ENCODE data around the gene BCAR3. TPM values are rescaled to one million over a fixed set of nuclear protein-coding genes. Genes with fewer than 3 reads are reported as not detected.
A peak's percentile ranks its signal among the peaks of the same experiment; 100 is the strongest.

BCAR3 gene
- total and polyA plus RNA-seq, 7 experiments from 2014 or later: 0.22 to 1.7 (median 0.84) TPM

GRCh38 chr1:93715529-93716126 lies 34.0 kb upstream of the BCAR3 start:
- Histone ChIP-seq H3K4me1 (ENCODE audit: control insufficient read depth in 2 of 2, insufficient read depth in 2 of 2, low read length in 2 of 2) (no peaks in the 10 kb centered on the region), H3K9me3 (ENCODE audit: control insufficient read depth in 2 of 3, low read length in 3 of 3) (no peaks in the 10 kb centered on the region), H3K4me3 (ENCODE audit: low read length) (no peak overlapping the region), H3K27me3 (ENCODE audit: control insufficient read depth in 2 of 2, insufficient read depth in 2 of 2, low read length in 2 of 2) (no peaks in the 10 kb centered on the region), H3K36me3 (ENCODE audit: control insufficient read depth in 2 of 3, insufficient read depth in 3 of 3, low read length in 3 of 3) (no peaks in the 10 kb centered on the region), H3K27ac (ENCODE audit: low read depth, low read length) (no peak overlapping the region)
- ATAC-seq (peak; percentile 51), DNase-seq (peak in 1 of 9 donors; percentile 26)
- peaks cover 0 to 12% (median 0%) of the 10 kb centered on the region in 5 donors for H3K36me3 Mint-ChIP-seq
- peak overlapping the region in 1 of 9 donors; percentile 69 for H3K27ac Mint-ChIP-seq
- peak overlapping the region in 1 of 10 donors; percentile 60 for H3K4me3 Mint-ChIP-seq
- POLR2A ChIA-PET: no interaction called here
- intact Hi-C loops (cut with micrococcal nuclease): no loop called here
- peaks cover 0 to 13% (median 0%) of the 10 kb centered on the region in 11 donors for H3K9me3 Mint-ChIP-seq
- H3K4me1 Mint-ChIP-seq: peaks cover 9 to 51% (median 13%) of the 10 kb centered on the region in 7 donors
- CTCF ChIA-PET: no interaction called here
- peaks cover 0 to 8% (median 0%) of the 10 kb centered on the region in 5 donors for H3K27me3 Mint-ChIP-seq

DNA sequence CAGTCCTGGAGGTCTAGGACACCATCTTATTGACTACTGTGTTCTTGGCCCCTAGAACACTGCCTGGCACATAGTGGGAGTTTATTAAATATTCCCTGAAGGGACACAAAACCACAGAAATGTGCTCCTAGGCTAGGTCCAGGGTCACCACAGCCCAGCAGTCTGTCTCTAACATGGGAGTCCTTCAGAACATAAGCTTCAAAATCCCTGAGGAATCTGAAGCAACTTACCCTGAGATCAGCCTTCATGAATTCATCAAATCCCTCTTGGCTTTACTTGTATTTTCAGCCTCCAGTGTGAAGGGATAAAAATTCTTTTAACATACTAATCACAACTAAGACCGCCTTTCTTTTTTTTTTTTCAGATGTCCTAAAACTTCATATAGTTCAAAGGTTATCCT lies 32.7 kb upstream of the BCAR3 start:
- H3K27ac Mint-ChIP-seq: no peak overlapping the region
- peaks cover 0 to 13% (median 0%) of the 10 kb centered on the region in 11 donors for H3K9me3 Mint-ChIP-seq
- Histone ChIP-seq H3K27me3 (ENCODE audit: control insufficient read depth in 2 of 2, insufficient read depth in 2 of 2, low read length in 2 of 2) (no peaks in the 10 kb centered on the region), H3K27ac (ENCODE audit: low read depth, low read length) (no peak overlapping the region), H3K4me3 (ENCODE audit: low read length) (no peak overlapping the region), H3K4me1 (ENCODE audit: control insufficient read depth in 2 of 2, insufficient read depth in 2 of 2, low read length in 2 of 2) (no peaks in the 10 kb centered on the region), H3K36me3 (ENCODE audit: control insufficient read depth in 2 of 3, insufficient read depth in 3 of 3, low read length in 3 of 3) (no peaks in the 10 kb centered on the region), H3K9me3 (ENCODE audit: control insufficient read depth in 2 of 3, low read length in 3 of 3) (no peaks in the 10 kb centered on the region)
- intact Hi-C loops (cut with micrococcal nuclease): no loop called here
- CTCF ChIA-PET: no interaction called here
- peaks cover 9 to 52% (median 14%) of the 10 kb centered on the region in 7 donors for H3K4me1 Mint-ChIP-seq
- POLR2A ChIA-PET: no interaction called here
- no peak overlapping the region for H3K4me3 Mint-ChIP-seq
- H3K27me3 Mint-ChIP-seq: peaks cover 0 to 10% (median 0%) of the 10 kb centered on the region in 5 donors
- DNase-seq (no peak), ATAC-seq (no peak)
- H3K36me3 Mint-ChIP-seq: peaks cover 0 to 12% (median 0%) of the 10 kb centered on the region in 5 donors

DNA sequence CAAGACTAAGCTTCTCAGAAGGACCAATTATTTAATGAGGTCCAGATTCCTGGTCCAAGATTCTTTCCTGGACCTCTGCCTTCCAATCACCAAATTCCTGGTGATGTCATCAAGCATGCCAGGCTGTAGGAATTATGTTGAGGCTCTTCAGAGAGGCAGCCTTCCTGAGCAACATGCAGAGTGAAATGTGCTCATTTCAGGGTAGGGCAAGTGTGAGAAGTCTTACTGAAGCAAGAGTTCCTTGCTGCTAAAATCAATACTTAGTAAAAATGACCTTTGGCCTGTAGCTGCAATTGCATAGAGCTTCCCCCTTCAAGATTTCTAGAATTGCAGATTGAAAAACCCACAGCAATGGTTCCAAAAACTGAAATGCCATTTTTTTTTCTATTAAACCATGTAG lies 31.7 kb upstream of the BCAR3 start:
- H3K36me3 ChIP-seq (ENCODE audit: control insufficient read depth in 2 of 3, insufficient read depth in 3 of 3, low read length in 3 of 3): no peaks in the 10 kb centered on the region
- H3K27me3 ChIP-seq (ENCODE audit: control insufficient read depth in 2 of 2, insufficient read depth in 2 of 2, low read length in 2 of 2): no peaks in the 10 kb centered on the region
- H3K4me3 ChIP-seq (ENCODE audit: low read length): no peak overlapping the region
- peaks cover 0 to 3% of the 10 kb centered on the region in 2 donors for H3K4me1 ChIP-seq (ENCODE audit: control insufficient read depth in 2 of 2, insufficient read depth in 2 of 2, low read length in 2 of 2)
- ATAC-seq (no peak), DNase-seq (no peak)
- intact Hi-C loops (cut with micrococcal nuclease): no loop called here
- peaks cover 17 to 62% (median 21%) of the 10 kb centered on the region in 7 donors for H3K4me1 Mint-ChIP-seq
- no peak overlapping the region for H3K27ac ChIP-seq (ENCODE audit: low read depth, low read length)
- H3K4me3 Mint-ChIP-seq: peak overlapping the region in 1 of 10 donors; percentile 6
- H3K36me3 Mint-ChIP-seq: peaks cover 0 to 12% (median 0%) of the 10 kb centered on the region in 5 donors
- ChIA-PET CTCF (no interaction called here), POLR2A (no interaction called here)
- H3K27me3 Mint-ChIP-seq: peaks cover 0 to 10% (median 0%) of the 10 kb centered on the region in 5 donors
- H3K9me3 ChIP-seq (ENCODE audit: control insufficient read depth in 2 of 3, low read length in 3 of 3): no peaks in the 10 kb centered on the region
- peaks cover 0 to 12% (median 0%) of the 10 kb centered on the region in 11 donors for H3K9me3 Mint-ChIP-seq
- H3K27ac Mint-ChIP-seq: no peak overlapping the region

DNA sequence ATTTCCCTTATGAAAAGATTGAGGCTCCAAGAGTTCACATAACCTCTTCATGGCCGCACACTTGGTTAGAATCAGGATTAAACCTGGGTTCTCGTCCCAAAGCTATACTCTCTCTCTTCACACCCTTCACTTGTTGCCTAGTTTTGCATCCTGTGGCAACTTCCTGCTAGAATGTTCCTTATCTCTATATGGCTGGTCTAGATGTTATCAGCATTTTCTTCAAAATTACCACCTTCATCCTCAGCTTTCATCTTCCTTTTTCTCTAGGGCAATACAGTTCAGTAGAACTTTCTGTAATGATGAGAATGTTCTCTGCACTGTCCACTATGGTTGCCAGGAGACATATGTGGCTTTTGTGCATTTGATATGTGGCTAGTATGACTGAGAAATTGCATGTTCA lies 31.1 kb upstream of the BCAR3 start:
- Histone ChIP-seq H3K4me3 (ENCODE audit: low read length) (no peak overlapping the region), H3K27me3 (ENCODE audit: control insufficient read depth in 2 of 2, insufficient read depth in 2 of 2, low read length in 2 of 2) (no peaks in the 10 kb centered on the region), H3K9me3 (ENCODE audit: control insufficient read depth in 2 of 3, low read length in 3 of 3) (no peaks in the 10 kb centered on the region), H3K27ac (ENCODE audit: low read depth, low read length) (no peak overlapping the region), H3K36me3 (ENCODE audit: control insufficient read depth in 2 of 3, insufficient read depth in 3 of 3, low read length in 3 of 3) (no peaks in the 10 kb centered on the region), H3K4me1 (ENCODE audit: control insufficient read depth in 2 of 2, insufficient read depth in 2 of 2, low read length in 2 of 2) (peaks cover 0 to 3% of the 10 kb centered on the region in 2 donors)
- Mint-ChIP-seq H3K9me3 (peaks cover 0 to 9% (median 0%) of the 10 kb centered on the region in 11 donors), H3K36me3 (peaks cover 0 to 12% (median 0%) of the 10 kb centered on the region in 5 donors), H3K4me3 (peak overlapping the region in 1 of 10 donors; percentile 6), H3K27ac (peak overlapping the region in 1 of 9 donors; percentile 7), H3K27me3 (peaks cover 0 to 10% (median 0%) of the 10 kb centered on the region in 5 donors), H3K4me1 (peaks cover 17 to 68% (median 25%) of the 10 kb centered on the region in 7 donors)
- POLR2A ChIA-PET: no interaction called here
- CTCF ChIA-PET: no interaction called here
- DNase-seq: no peak
- peak; percentile 33 for ATAC-seq
- intact Hi-C loops (cut with micrococcal nuclease): no loop called here

GRCh38 chr1:93710499-93711453 lies 29.1 kb upstream of the BCAR3 start:
- peaks cover 0 to 2% (median 0%) of the 10 kb centered on the region in 11 donors for H3K9me3 Mint-ChIP-seq
- POLR2A ChIA-PET: no interaction called here
- no peak for DNase-seq
- Histone ChIP-seq H3K4me3 (ENCODE audit: low read length) (no peak overlapping the region), H3K27me3 (ENCODE audit: control insufficient read depth in 2 of 2, insufficient read depth in 2 of 2, low read length in 2 of 2) (no peaks in the 10 kb centered on the region), H3K27ac (ENCODE audit: low read depth, low read length) (no peak overlapping the region), H3K36me3 (ENCODE audit: control insufficient read depth in 2 of 3, insufficient read depth in 3 of 3, low read length in 3 of 3) (no peaks in the 10 kb centered on the region), H3K4me1 (ENCODE audit: control insufficient read depth in 2 of 2, insufficient read depth in 2 of 2, low read length in 2 of 2) (peaks cover 0 to 3% of the 10 kb centered on the region in 2 donors), H3K9me3 (ENCODE audit: control insufficient read depth in 2 of 3, low read length in 3 of 3) (no peaks in the 10 kb centered on the region)
- no peak for ATAC-seq
- CTCF ChIA-PET: no interaction called here
- no peak overlapping the region for H3K27ac Mint-ChIP-seq
- peaks cover 0 to 10% (median 0%) of the 10 kb centered on the region in 5 donors for H3K27me3 Mint-ChIP-seq
- H3K4me1 Mint-ChIP-seq: peaks cover 17 to 61% (median 27%) of the 10 kb centered on the region in 7 donors
- H3K4me3 Mint-ChIP-seq: no peak overlapping the region
- H3K36me3 Mint-ChIP-seq: peaks cover 0 to 2% (median 0%) of the 10 kb centered on the region in 5 donors
- intact Hi-C loops (cut with micrococcal nuclease): no loop called here

- ATAC-seq (peak; percentile 43), DNase-seq (no peak)
- ChIA-PET POLR2A (no interaction called here), CTCF (no interaction called here)
- Mint-ChIP-seq H3K4me1 (peaks cover 17 to 46% (median 27%) of the 10 kb centered on the region in 7 donors), H3K27ac (peak overlapping the region in 1 of 9 donors; percentile 55), H3K4me3 (peak overlapping the region in 1 of 10 donors; percentile 1), H3K27me3 (peaks cover 0 to 8% (median 0%) of the 10 kb centered on the region in 5 donors), H3K9me3 (peaks cover 0 to 2% (median 0%) of the 10 kb centered on the region in 11 donors), H3K36me3 (peaks cover 0 to 2% (median 0%) of the 10 kb centered on the region in 5 donors)
- intact Hi-C loops (cut with micrococcal nuclease): no loop called here
- Histone ChIP-seq H3K4me1 (ENCODE audit: control insufficient read depth in 2 of 2, insufficient read depth in 2 of 2, low read length in 2 of 2) (peaks cover 0 to 3% of the 10 kb centered on the region in 2 donors), H3K36me3 (ENCODE audit: control insufficient read depth in 2 of 3, insufficient read depth in 3 of 3, low read length in 3 of 3) (no peaks in the 10 kb centered on the region), H3K27me3 (ENCODE audit: control insufficient read depth in 2 of 2, insufficient read depth in 2 of 2, low read length in 2 of 2) (no peaks in the 10 kb centered on the region), H3K4me3 (ENCODE audit: low read length) (no peak overlapping the region), H3K9me3 (ENCODE audit: control insufficient read depth in 2 of 3, low read length in 3 of 3) (no peaks in the 10 kb centered on the region), H3K27ac (ENCODE audit: low read depth, low read length) (no peak overlapping the region)
Measured at GRCh38 chr1:93708734-93709481, 27.3 kb upstream of the BCAR3 start.

Data from naive thymus-derived CD4-positive, alpha-beta T cell (primary cell).